ENCODE data around the gene KCNQ2.
A peak's percentile ranks its signal among the peaks of the same experiment; 100 is the strongest.

KCNQ2 gene

GRCh38 chr20:63365601-63366389 is 106.7 kb downstream of the KCNQ2 start:
- no peak for DNase-seq

GRCh38 chr20:63364801-63365585 is 107.5 kb downstream of the KCNQ2 start:
- no peak for DNase-seq

- no peak for DNase-seq
Observed at GRCh38 chr20:63363981-63364561, 108.4 kb downstream of the KCNQ2 start.

- DNase-seq, result no peak
Observed at GRCh38 chr20:63363013-63363957, 109.2 kb downstream of the KCNQ2 start.

GRCh38 chr20:63362436-63363009 is 109.9 kb downstream of the KCNQ2 start:
- DNase-seq, result no peak

- no peak for DNase-seq
Observed at GRCh38 chr20:63361519-63362435, 110.7 kb downstream of the KCNQ2 start.

- DNase-seq, result no peak
Observed at GRCh38 chr20:63360850-63361518, 111.5 kb downstream of the KCNQ2 start, which contains the start of gene CHRNA4. Gene CHRNA4 (minus strand): TSS chr20:63361349. CDS start chr20:63361165, 184 bp downstream.

- DNase-seq, result no peak
Observed at GRCh38 chr20:63359937-63360849, 112.3 kb downstream of the KCNQ2 start.

- no peak for DNase-seq
Observed at GRCh38 chr20:63359164-63359934, 113.1 kb downstream of the KCNQ2 start.

- DNase-seq, result peak; percentile 91
Observed at GRCh38 chr20:63357921-63358905, 114.2 kb downstream of the KCNQ2 start.

GRCh38 chr20:63356931-63357879 is 115.2 kb downstream of the KCNQ2 start:
- no peak for DNase-seq

GRCh38 chr20:63356511-63356910 is 115.9 kb downstream of the KCNQ2 start:
- DNase-seq, result no peak

- no peak for DNase-seq
Observed at GRCh38 chr20:63355781-63356295, 116.6 kb downstream of the KCNQ2 start.

- DNase-seq, result no peak
Observed at GRCh38 chr20:63354636-63355350, 117.7 kb downstream of the KCNQ2 start.

- DNase-seq, result no peak
Observed at GRCh38 chr20:63352811-63353221, 119.6 kb downstream of the KCNQ2 start.

Measured in NCI-H2029 (cell line).